Fibroblast of pulmonary artery (primary cell): ENCODE measurements around the gene BAZ1B.

Experiments
- DNase-seq: peaks from one replicate; pipeline ENCODE4 v3.0.0-alpha.2; 2010; ENCODE audit warnings: low read depth
- H3K4me3 ChIP-seq: replicated peaks from 2 replicates; pipeline ENCODE4 v1.5.1; 2011; ENCODE audit warnings: low read depth, mild to moderate bottlenecking, control low read depth, low read length, moderate library complexity
- TF ChIP-seq, protein P1 (sequence below): IDR thresholded peaks from 2 replicates; pipeline ENCODE4 v1.5.1; 2011; ENCODE audit warnings: mild to moderate bottlenecking, control low read depth, low read length, inconsistent platforms; ENCODE audit errors: missing control alignments

Gene BAZ1B

DNA sequence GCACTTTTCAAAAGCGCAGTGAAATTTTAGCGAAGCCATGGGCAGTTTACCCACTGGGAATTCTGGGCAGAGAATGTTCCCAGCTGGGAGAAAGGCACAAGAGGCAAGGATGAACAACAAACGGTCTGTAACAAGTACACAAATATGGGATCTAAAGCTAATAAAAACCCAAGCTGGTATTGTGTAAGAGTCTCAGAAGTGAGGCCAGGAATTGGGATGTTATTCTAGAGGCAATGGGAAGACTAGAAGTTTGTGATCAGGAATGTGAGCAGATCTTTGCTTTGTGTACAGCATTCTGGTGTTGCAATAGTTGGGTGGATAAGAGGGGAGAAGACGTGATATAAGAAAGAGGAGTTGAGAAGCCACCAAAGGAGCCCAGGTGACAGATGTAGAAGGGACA lies 73.5 kb downstream of the BAZ1B start:
- TF ChIP-seq, protein P1, sequence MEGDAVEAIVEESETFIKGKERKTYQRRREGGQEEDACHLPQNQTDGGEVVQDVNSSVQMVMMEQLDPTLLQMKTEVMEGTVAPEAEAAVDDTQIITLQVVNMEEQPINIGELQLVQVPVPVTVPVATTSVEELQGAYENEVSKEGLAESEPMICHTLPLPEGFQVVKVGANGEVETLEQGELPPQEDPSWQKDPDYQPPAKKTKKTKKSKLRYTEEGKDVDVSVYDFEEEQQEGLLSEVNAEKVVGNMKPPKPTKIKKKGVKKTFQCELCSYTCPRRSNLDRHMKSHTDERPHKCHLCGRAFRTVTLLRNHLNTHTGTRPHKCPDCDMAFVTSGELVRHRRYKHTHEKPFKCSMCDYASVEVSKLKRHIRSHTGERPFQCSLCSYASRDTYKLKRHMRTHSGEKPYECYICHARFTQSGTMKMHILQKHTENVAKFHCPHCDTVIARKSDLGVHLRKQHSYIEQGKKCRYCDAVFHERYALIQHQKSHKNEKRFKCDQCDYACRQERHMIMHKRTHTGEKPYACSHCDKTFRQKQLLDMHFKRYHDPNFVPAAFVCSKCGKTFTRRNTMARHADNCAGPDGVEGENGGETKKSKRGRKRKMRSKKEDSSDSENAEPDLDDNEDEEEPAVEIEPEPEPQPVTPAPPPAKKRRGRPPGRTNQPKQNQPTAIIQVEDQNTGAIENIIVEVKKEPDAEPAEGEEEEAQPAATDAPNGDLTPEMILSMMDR = no peak
- no peak overlapping the region for H3K4me3 ChIP-seq
- DNase-seq = no peak

DNA sequence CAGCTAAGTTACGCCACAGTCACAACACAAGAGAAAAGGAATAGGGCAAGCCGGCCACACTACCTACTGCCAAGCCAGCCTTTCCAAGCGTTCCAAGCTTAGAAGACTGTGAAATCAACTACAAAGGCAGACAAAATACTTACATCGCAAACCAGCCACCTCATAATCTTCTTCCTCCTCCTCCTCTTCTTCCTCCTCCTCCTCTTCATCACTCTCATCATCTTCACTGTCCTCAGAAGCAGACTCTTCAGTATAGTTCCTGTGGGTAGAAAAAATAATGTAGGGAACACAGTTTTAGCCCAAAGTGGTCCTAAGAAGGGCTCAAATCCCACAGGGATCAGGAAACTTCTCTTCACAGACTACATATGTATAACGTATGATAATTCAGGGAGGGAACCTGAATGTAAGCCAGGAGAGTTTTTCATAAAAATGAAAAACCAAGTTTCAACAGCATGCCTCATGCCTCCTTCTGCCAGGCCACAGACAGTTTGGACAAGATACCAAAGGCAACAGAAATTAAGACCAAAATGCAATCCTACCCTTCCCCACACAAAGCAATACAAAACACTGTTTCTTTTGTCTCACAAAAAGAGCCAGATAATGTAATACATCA lies 74.9 kb downstream of the BAZ1B start:
- no peak for DNase-seq
- TF ChIP-seq, protein P1 = no peak
- no peak overlapping the region for H3K4me3 ChIP-seq

DNA sequence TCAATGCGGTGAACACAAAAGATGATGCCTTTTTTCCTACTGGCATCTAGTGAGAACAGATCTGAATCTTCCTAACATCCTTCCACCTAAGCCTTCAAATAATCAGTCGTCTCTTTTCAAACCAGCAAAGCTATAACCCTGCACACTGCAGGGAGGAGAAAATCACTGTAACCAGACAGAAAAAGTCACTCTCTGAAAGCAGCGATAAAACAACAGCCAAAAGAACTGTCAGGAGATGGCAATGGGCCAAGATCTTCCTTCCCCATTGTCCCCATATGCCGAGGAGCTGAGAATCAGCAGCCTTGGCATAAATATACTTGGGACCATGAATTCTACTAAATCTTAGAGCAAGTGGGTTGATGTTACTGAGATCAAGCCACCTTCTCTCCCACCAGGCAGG lies 75.4 kb downstream of the BAZ1B start:
- H3K4me3 ChIP-seq = no peak overlapping the region
- DNase-seq = peak; percentile 50
- TF ChIP-seq, protein P1 = no peak

DNA sequence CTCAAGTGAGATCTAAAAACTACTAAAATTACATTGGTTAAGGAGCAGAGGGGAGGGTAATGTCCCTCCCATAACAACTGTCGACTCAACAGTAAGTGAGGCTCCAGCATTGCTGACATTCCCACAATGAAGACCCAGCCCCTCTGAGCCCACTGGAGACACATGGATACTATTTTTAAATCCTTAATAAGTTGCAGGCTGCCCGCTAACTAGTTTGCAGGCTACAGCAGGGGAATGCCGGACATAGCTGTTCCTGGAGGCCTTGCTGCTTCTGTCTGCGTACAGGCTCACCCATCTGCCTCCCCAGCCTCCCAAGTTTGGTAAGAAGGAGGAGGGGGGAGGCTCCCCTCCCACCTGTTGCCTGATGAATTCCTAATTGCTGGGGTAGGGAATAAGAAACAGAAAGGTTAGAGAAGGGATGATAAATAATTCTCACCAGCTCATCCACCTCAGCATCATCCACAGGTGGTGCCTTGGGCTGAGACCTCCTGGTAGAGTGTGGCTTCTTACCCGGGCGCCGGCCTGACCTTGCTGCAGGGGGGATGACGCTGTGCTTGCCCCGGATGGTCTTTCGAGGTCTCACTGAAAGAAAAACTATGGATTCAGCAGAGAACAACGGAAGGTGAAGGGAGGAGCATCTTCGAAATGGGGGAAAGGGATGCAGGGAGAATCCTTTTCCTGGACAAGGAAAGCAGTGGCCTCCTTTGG lies 78.4 kb downstream of the BAZ1B start:
- no peak for DNase-seq
- H3K4me3 ChIP-seq = no peak overlapping the region
- TF ChIP-seq, protein P1 = no peak

DNA sequence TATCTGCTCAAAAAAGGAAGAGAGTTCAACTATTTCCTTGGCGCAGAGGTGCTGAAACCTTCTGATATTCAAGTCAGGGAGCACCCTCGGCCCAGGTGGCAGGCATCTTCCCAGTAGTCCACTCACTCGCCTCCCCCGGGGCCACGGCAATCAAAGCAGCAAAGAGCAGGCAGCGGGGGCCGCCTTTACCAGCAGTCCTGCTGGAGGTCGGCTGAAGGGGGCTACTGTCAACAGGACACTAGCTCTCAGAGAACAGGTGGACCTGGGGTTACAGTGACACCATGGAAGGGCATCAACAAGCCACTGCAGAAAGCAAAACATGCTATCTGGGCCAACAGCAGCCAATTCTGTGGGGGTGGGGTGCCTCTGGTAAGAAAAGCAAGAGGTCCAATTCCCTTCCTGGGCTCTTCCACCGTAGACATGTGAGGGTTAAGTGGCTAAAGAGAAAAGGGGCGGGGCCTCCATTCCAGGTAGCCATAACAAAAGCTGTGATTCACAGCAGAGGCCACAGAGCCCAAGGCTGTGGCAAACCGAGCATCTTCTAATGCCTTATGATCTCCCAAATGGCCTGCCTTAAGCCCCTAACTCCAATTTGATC lies 79.1 kb downstream of the BAZ1B start:
- TF ChIP-seq, protein P1 = no peak
- H3K4me3 ChIP-seq = no peak overlapping the region
- DNase-seq = no peak

DNA sequence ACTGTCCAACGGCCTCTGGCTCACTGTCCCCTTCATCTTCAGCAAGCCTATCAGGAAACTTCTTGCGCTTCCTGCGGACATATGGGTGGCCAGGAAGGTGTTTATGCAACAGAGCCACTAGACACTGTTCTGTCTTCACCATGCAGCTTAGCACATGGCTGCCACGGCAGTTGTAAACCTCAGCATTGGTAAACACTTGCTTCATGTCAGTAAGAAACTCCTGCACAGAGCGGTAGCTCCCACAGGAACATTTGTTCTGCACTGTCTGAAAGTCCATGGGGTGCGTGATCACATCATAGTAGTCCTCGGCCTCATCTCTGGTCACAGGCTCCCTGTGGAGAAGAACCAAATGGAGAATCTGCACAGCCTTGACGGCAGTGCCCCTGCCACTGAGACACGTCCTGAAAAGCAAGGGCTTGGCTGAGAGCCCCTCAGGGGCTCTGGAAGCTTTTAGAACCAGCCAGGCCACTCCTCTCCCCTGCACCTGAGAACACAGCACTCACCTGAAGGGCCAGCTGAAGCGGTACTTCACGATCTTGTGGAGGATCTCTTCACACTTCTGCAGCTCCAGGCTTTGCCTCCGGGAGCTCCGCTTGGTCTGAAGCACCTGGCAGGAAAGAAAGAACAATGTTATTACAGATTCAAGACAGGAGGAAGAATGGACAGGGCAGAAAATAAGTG lies 79.7 kb downstream of the BAZ1B start:
- no peak for DNase-seq
- H3K4me3 ChIP-seq = no peak overlapping the region
- TF ChIP-seq, protein P1 = no peak
